Activated B cell treated with CpG ODN at 0.5 μM for 24 hours (primary cell): ENCODE results near the gene MAGEC1. TPM values are rescaled to one million over a fixed set of nuclear protein-coding genes. Genes with fewer than 3 reads are reported as not detected.

Experiments
- ATAC-seq: fragments of 200-7000 bp; cut with Tn5 transposase; one replicate; pipeline ENCODE4 v1.10.0; 2021; ENCODE audit warnings: low read depth, mild to moderate bottlenecking, moderate library complexity
- CTCF ChIA-PET: fragments of 350-600 bp; sonication (Branson Sonifier 250); formaldehyde crosslinking; loops from one replicate; lab custom pipeline; 2021; ENCODE audit warnings: antibody characterized with exemption; lab: Charles Lee
- POLR2A ChIA-PET: fragments of 350-600 bp; sonication (Branson Sonifier 250); formaldehyde crosslinking; loops from one replicate; lab custom pipeline; 2021; ENCODE audit warnings: antibody characterized with exemption; lab: Charles Lee
- DNase-seq: peaks from one replicate; pipeline ENCODE4 v3.0.0; 2022
- H3K27ac Mint-ChIP-seq: one replicate; pipeline ENCODE4 v1.8.0; 2020; ENCODE audit warnings: mixed read lengths
- H3K27me3 Mint-ChIP-seq: one replicate; pipeline ENCODE4 v1.8.0; 2021; ENCODE audit warnings: mixed read lengths
- H3K36me3 Mint-ChIP-seq: one replicate; pipeline ENCODE4 v1.8.0; 2021; ENCODE audit warnings: low read depth, mixed read lengths
- H3K4me1 Mint-ChIP-seq: one replicate; pipeline ENCODE4 v1.8.0; 2021; ENCODE audit warnings: mixed read lengths
- H3K4me3 Mint-ChIP-seq: one replicate; pipeline ENCODE4 v1.8.0; 2020; ENCODE audit warnings: mild to moderate bottlenecking, mixed read lengths
- H3K9me3 Mint-ChIP-seq: one replicate; pipeline ENCODE4 v1.8.0; 2020; ENCODE audit warnings: mixed read lengths
- intact Hi-C: fragments of 100-400 bp; cut with micrococcal nuclease; formaldehyde crosslinking; loops from one replicate; pipeline ENCODE4 v1.15.1; 2024
- total RNA-seq: library from RNA; stranded (reverse); gene quantifications from 2 replicates; pipeline ENCODE4 v1.2.3, GENCODE V29; 2022
- TF ChIP-seq, protein P1 (sequence below): fragments of 200-600 bp; IDR thresholded peaks from one replicate; pipeline ENCODE4 v1.8.0; 2022; ENCODE audit warnings: antibody characterized with exemption, mild to moderate bottlenecking

MAGEC1 gene
- total RNA-seq, 1 donor from 2014 or later: not detected

- H3K9me3 Mint-ChIP-seq: no peaks in the 10 kb centered on the region
- intact Hi-C loops: no loop called here
- ATAC-seq (no peak), DNase-seq (no peak)
- POLR2A ChIA-PET: no interaction called here
- H3K4me3 Mint-ChIP-seq: no peak overlapping the region
- H3K27ac Mint-ChIP-seq: no peak overlapping the region
- no peaks in the 10 kb centered on the region for H3K36me3 Mint-ChIP-seq
- TF ChIP-seq, protein P1, sequence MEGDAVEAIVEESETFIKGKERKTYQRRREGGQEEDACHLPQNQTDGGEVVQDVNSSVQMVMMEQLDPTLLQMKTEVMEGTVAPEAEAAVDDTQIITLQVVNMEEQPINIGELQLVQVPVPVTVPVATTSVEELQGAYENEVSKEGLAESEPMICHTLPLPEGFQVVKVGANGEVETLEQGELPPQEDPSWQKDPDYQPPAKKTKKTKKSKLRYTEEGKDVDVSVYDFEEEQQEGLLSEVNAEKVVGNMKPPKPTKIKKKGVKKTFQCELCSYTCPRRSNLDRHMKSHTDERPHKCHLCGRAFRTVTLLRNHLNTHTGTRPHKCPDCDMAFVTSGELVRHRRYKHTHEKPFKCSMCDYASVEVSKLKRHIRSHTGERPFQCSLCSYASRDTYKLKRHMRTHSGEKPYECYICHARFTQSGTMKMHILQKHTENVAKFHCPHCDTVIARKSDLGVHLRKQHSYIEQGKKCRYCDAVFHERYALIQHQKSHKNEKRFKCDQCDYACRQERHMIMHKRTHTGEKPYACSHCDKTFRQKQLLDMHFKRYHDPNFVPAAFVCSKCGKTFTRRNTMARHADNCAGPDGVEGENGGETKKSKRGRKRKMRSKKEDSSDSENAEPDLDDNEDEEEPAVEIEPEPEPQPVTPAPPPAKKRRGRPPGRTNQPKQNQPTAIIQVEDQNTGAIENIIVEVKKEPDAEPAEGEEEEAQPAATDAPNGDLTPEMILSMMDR: no peak
- CTCF ChIA-PET: no interaction called here
- no peaks in the 10 kb centered on the region for H3K27me3 Mint-ChIP-seq
- no peaks in the 10 kb centered on the region for H3K4me1 Mint-ChIP-seq
Observed at GRCh38 chrX:141928432-141928831, 24.7 kb downstream of the MAGEC1 start.

DNA sequence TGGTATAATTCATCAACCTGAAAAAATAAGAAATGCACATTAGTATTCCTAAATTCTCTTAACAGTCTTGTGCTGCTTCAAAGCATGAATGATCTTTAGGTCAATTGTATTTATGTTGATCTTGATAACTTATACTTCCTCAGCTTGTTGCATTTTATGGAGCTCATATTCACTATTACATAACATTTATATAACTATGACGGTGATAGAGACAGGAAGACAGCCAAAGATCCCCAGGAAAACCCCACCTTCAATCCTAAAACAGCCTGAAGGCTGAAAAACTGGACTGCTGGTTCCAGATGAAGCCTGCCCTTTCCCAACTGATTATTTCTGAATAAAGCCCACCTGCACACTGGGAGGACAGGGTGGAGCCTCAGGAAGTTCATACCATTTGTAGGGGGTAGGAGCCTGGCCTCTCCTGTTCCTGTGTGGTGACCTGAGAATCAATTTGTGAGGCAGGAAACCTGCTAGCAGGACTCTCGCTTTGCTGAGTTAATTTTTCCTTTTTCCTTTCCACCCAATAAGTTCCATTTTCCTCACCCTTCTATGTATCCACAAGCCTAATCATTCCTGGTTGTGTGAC lies 30.5 kb downstream of the MAGEC1 start:
- no peak for DNase-seq
- H3K27ac Mint-ChIP-seq: no peak overlapping the region
- H3K27me3 Mint-ChIP-seq: no peaks in the 10 kb centered on the region
- no peak overlapping the region for H3K4me3 Mint-ChIP-seq
- no peaks in the 10 kb centered on the region for H3K4me1 Mint-ChIP-seq
- no peaks in the 10 kb centered on the region for H3K36me3 Mint-ChIP-seq
- intact Hi-C loops: no loop called here
- ATAC-seq: no peak
- no peaks in the 10 kb centered on the region for H3K9me3 Mint-ChIP-seq
- ChIA-PET CTCF (no interaction called here), POLR2A (no interaction called here)
- TF ChIP-seq, protein P1: no peak

GRCh38 chrX:141935645-141936044 lies 32.0 kb downstream of the MAGEC1 start:
- Mint-ChIP-seq H3K27me3 (no peaks in the 10 kb centered on the region), H3K4me3 (no peak overlapping the region), H3K4me1 (no peaks in the 10 kb centered on the region), H3K36me3 (no peaks in the 10 kb centered on the region), H3K9me3 (no peaks in the 10 kb centered on the region), H3K27ac (no peak overlapping the region)
- ATAC-seq: no peak
- no peak for DNase-seq
- POLR2A ChIA-PET: no interaction called here
- CTCF ChIA-PET: no interaction called here
- intact Hi-C loops: no loop called here
- TF ChIP-seq, protein P1: no peak

DNA sequence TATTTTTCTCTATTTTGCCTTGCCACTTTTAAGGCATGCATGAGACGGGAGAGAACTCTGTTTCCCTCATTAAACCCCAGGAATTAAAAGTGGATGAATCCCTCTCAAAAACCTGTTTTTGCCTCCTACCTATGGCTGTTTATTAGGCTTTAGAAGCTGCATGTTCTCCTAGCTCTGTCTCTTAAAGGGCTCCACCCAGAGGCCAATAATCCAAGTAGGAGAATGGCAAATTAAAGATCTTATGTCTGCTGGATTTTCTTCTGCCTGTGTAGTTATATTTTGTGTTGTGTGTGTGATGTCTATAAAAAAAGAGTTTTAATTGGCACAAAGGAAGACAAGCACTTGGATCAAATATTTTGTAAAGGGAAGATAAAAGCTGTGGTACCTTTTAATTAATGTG lies 32.4 kb downstream of the MAGEC1 start:
- Mint-ChIP-seq H3K27ac (no peak overlapping the region), H3K36me3 (no peaks in the 10 kb centered on the region), H3K4me1 (no peaks in the 10 kb centered on the region), H3K9me3 (no peaks in the 10 kb centered on the region), H3K27me3 (no peaks in the 10 kb centered on the region), H3K4me3 (no peak overlapping the region)
- ATAC-seq: no peak
- intact Hi-C loops: no loop called here
- TF ChIP-seq, protein P1: no peak
- ChIA-PET CTCF (no interaction called here), POLR2A (no interaction called here)
- DNase-seq: no peak

- no peak overlapping the region for H3K27ac Mint-ChIP-seq
- intact Hi-C loops: no loop called here
- ATAC-seq (no peak), DNase-seq (no peak)
- CTCF ChIA-PET: no interaction called here
- no peaks in the 10 kb centered on the region for H3K27me3 Mint-ChIP-seq
- no peaks in the 10 kb centered on the region for H3K36me3 Mint-ChIP-seq
- no peaks in the 10 kb centered on the region for H3K9me3 Mint-ChIP-seq
- TF ChIP-seq, protein P1: no peak
- H3K4me1 Mint-ChIP-seq: no peaks in the 10 kb centered on the region
- no peak overlapping the region for H3K4me3 Mint-ChIP-seq
- POLR2A ChIA-PET: no interaction called here
Observed at GRCh38 chrX:141941234-141941633, 37.5 kb downstream of the MAGEC1 start.
